Hepatocyte (in vitro differentiated cells): ENCODE data around the gene FBL. TPM values are rescaled to one million over a fixed set of nuclear protein-coding genes. Genes with fewer than 3 reads are reported as not detected.

Source experiments
- DNase-seq: peaks from one replicate; pipeline ENCODE4 v3.0.0-alpha.2; 2016; ENCODE audit warnings: low spot score
- H2AFZ ChIP-seq: fragments of 200-600 bp; sonication (generic); 2 replicates; pipeline ENCODE4 v1.6.0; 2016; ENCODE audit warnings: antibody characterized with exemption, mild to moderate bottlenecking
- H3K27ac ChIP-seq: fragments of 200-600 bp; sonication (generic); 2 replicates; pipeline ENCODE4 v1.5.1; 2016; ENCODE audit warnings: mild to moderate bottlenecking
- H3K27me3 ChIP-seq: fragments of 200-600 bp; sonication (generic); 2 replicates; pipeline ENCODE4 v1.6.1; 2016
- H3K36me3 ChIP-seq: fragments of 200-600 bp; sonication (generic); replicated peaks from 2 replicates; pipeline ENCODE4 v1.5.1; 2016; ENCODE audit warnings: low read depth; ENCODE audit not compliant: insufficient read depth
- H3K4me1 ChIP-seq: fragments of 200-600 bp; sonication (generic); 2 replicates; pipeline ENCODE4 v1.5.1; 2016; ENCODE audit warnings: mild to moderate bottlenecking, moderate library complexity; ENCODE audit not compliant: insufficient read depth
- H3K4me2 ChIP-seq: fragments of 200-600 bp; sonication (generic); 2 replicates; pipeline ENCODE4 v1.6.0; 2016
- H3K4me3 ChIP-seq: fragments of 200-600 bp; sonication (generic); 2 replicates; pipeline ENCODE4 v1.5.1; 2016; ENCODE audit warnings: mild to moderate bottlenecking
- H3K79me2 ChIP-seq: fragments of 200-600 bp; sonication (generic); 2 replicates; pipeline ENCODE4 v1.6.0; 2017; ENCODE audit warnings: mild to moderate bottlenecking
- H3K9me2 ChIP-seq: fragments of 200-600 bp; sonication (generic); replicated peaks from 2 replicates; pipeline ENCODE4 v1.6.0; 2017; ENCODE audit warnings: mild to moderate bottlenecking; ENCODE audit not compliant: insufficient read depth
- H3K9me3 ChIP-seq: fragments of 200-600 bp; sonication (generic); 2 replicates; pipeline ENCODE4 v1.5.1; 2016; ENCODE audit warnings: low read depth, mild to moderate bottlenecking
- H4K20me1 ChIP-seq: fragments of 200-600 bp; sonication (generic); 2 replicates; pipeline ENCODE4 v1.6.0; 2016; ENCODE audit warnings: mild to moderate bottlenecking; ENCODE audit not compliant: insufficient read depth, poor library complexity, severe bottlenecking
- EZH2 ChIP-seq: fragments of 200-600 bp; sonication (generic); IDR thresholded peaks from 2 replicates; pipeline ENCODE4 v1.6.1; 2016; ENCODE audit warnings: antibody characterized with exemption, mild to moderate bottlenecking, borderline replicate concordance
- EZH2phosphoT487 ChIP-seq: fragments of 200-600 bp; sonication (generic); IDR thresholded peaks from one replicate; pipeline ENCODE4 v1.6.1; 2018; ENCODE audit warnings: antibody characterized with exemption, mild to moderate bottlenecking, low read depth, moderate library complexity; ENCODE audit not compliant: unreplicated experiment, severe bottlenecking
- WGBS: methylation state at CpG from one replicate; pipeline ENCODE4 v1.1.6; 2016; ENCODE audit warnings: low lambda C conversion rate; ENCODE audit errors: missing lambda C conversion rate; 5-methylcytosine and 5-hydroxymethylcytosine counted together
- polyA plus RNA-seq: library from polyadenylated mRNA; unstranded; fragments of >200 nt; fragmentation: Nextera tagmentation; extraction: Ambion mirVana; gene quantifications from 2 replicates; pipeline ENCODE4 v1.2.1, GENCODE V29; 2016
- total RNA-seq: library from RNA; depleted of rRNA; stranded (reverse); fragments of >200 nt; gene quantifications from 2 replicates; pipeline ENCODE4 v1.2.3, GENCODE V29; 2014
- TF ChIP-seq, protein P1 (sequence below): fragments of 200-600 bp; sonication (generic); IDR thresholded peaks from 2 replicates; pipeline ENCODE4 v1.5.1; 2016; ENCODE audit warnings: antibody characterized with exemption, mild to moderate bottlenecking; ENCODE audit not compliant: poor library complexity

Gene FBL
- total and polyA plus RNA-seq, 2 experiments from 2014 or later, result 69.6 to 104 TPM

DNA sequence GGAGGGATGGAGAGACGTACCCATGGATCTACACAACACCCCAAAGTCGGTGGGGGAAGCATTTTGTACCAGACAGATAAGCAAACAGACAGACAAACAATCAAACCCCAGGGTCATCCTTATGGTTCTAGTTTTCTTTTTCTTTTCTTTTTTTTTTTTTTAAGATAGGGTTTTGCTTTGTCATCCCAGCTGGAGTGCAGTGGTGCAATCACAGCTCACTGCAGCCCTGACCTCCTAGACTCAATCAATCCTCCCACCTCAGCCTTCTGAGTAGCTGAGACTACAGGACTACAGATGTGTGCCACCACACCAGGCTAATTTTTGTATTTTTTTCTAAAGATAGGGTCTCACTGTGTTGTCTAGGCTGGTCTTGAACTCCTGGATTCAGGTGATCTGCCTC, 17.9 kb upstream of the FBL start:
- Histone ChIP-seq H4K20me1 (no peaks in the 10 kb centered on the region), H2AFZ (no peak overlapping the region), H3K79me2 (no peaks in the 10 kb centered on the region), H3K9me3 (no peaks in the 10 kb centered on the region), H3K27ac (no peak overlapping the region), H3K4me1 (no peaks in the 10 kb centered on the region), H3K9me2 (no peaks in the 10 kb centered on the region), H3K4me3 (no peak overlapping the region), H3K4me2 (no peak overlapping the region), H3K36me3 (no peaks in the 10 kb centered on the region), H3K27me3 (no peaks in the 10 kb centered on the region)
- no peak for DNase-seq
- 97% methylated on average over 2 of the region's 2 CpGs for WGBS
- TF ChIP-seq EZH2phosphoT487, result no peak
- no peak for TF ChIP-seq EZH2
- TF ChIP-seq, protein P1, sequence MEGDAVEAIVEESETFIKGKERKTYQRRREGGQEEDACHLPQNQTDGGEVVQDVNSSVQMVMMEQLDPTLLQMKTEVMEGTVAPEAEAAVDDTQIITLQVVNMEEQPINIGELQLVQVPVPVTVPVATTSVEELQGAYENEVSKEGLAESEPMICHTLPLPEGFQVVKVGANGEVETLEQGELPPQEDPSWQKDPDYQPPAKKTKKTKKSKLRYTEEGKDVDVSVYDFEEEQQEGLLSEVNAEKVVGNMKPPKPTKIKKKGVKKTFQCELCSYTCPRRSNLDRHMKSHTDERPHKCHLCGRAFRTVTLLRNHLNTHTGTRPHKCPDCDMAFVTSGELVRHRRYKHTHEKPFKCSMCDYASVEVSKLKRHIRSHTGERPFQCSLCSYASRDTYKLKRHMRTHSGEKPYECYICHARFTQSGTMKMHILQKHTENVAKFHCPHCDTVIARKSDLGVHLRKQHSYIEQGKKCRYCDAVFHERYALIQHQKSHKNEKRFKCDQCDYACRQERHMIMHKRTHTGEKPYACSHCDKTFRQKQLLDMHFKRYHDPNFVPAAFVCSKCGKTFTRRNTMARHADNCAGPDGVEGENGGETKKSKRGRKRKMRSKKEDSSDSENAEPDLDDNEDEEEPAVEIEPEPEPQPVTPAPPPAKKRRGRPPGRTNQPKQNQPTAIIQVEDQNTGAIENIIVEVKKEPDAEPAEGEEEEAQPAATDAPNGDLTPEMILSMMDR, result no peak

DNA sequence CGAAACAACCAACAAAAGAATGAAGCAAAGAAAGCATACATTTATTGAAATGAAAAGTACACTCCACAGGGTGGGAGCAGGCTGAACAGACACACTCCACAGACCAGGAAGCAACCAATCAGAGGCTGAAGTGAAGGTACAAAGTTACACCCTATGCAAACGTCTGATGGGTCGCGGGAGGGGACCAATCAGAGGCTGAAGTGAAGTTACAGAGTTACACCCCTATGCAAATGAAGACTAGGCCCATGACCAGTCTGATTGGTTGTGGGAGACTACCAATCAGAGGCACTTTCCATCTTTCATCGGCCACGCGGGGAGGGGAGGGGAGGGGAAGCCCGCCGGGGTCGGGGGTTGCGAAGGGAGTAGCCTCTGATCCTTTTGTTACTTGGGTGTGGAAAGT, 12.4 kb upstream of the FBL start:
- Histone ChIP-seq H3K27ac (peak overlapping the region; percentile 34), H3K9me3 (no peaks in the 10 kb centered on the region), H3K36me3 (no peaks in the 10 kb centered on the region), H3K79me2 (no peaks in the 10 kb centered on the region), H3K4me2 (peak overlapping the region; percentile 56), H3K4me1 (no peaks in the 10 kb centered on the region), H3K27me3 (no peaks in the 10 kb centered on the region), H2AFZ (peak overlapping the region; percentile 35), H3K4me3 (peak overlapping the region; percentile 10), H3K9me2 (no peaks in the 10 kb centered on the region), H4K20me1 (no peaks in the 10 kb centered on the region)
- 45% methylated on average over 11 of the region's 11 CpGs for WGBS
- DNase-seq, result peak; percentile 53
- TF ChIP-seq, protein P1, result no peak
- TF ChIP-seq EZH2phosphoT487 (no peak), EZH2 (no peak)

DNA sequence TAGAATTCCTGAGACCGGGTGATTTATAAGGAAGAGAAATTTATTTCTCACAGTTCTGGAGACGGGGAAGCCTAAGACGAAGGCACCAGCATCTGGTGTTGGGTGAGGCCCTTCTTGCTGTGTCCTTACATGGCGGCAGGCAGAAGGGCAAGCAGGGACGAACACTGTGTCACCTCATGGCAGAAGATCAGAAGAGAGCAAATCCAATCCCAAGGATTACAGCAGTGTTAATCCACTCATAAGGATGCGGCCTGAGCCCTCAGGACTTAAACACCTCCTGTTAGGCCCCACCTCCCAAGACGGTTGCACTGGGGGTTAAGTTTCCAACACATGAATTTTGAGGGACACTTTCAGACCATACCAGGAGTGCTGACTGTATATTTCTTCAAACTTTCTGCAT, 6.7 kb upstream of the FBL start:
- no peak overlapping the region for H3K4me2 ChIP-seq
- TF ChIP-seq EZH2 (no peak), EZH2phosphoT487 (no peak)
- TF ChIP-seq, protein P1, result no peak
- H3K9me2 ChIP-seq, result no peaks in the 10 kb centered on the region
- H2AFZ ChIP-seq, result no peak overlapping the region
- H3K27me3 ChIP-seq, result no peaks in the 10 kb centered on the region
- H3K36me3 ChIP-seq, result no peaks in the 10 kb centered on the region
- DNase-seq, result no peak
- H3K27ac ChIP-seq, result no peak overlapping the region
- H3K9me3 ChIP-seq, result no peaks in the 10 kb centered on the region
- WGBS, result 94% methylated on average over 7 of the region's 7 CpGs
- H3K79me2 ChIP-seq, result no peaks in the 10 kb centered on the region
- no peaks in the 10 kb centered on the region for H3K4me1 ChIP-seq
- no peaks in the 10 kb centered on the region for H4K20me1 ChIP-seq
- no peak overlapping the region for H3K4me3 ChIP-seq

- Histone ChIP-seq H3K4me1 (peaks cover 12% of the 10 kb centered on the region), H3K79me2 (peaks cover 1% of the 10 kb centered on the region), H3K9me2 (no peaks in the 10 kb centered on the region), H3K27me3 (no peaks in the 10 kb centered on the region), H3K27ac (no peak overlapping the region), H3K36me3 (no peaks in the 10 kb centered on the region), H2AFZ (no peak overlapping the region), H3K4me2 (no peak overlapping the region), H3K4me3 (no peak overlapping the region), H3K9me3 (no peaks in the 10 kb centered on the region), H4K20me1 (no peaks in the 10 kb centered on the region)
- TF ChIP-seq EZH2 (no peak), EZH2phosphoT487 (no peak)
- TF ChIP-seq, protein P1, result no peak
- no peak for DNase-seq
- WGBS, result 100% methylated on average over 2 of the region's 2 CpGs
Observed at GRCh38 chr19:39850892-39851291, 4.7 kb upstream of the FBL start.
